Activated CD4-positive, CD25-positive, alpha-beta regulatory T cell treated with anti-CD3 and anti-CD28 coated beads, Interleukin-2, amount 50 U/mL, for 16 hours (primary cell): ENCODE measurements around the gene TMEM266.
"Not testable (repeated sequence)": the region's sequence is repeated elsewhere in the genome, so short reads cannot be mapped to it uniquely, and the experiment has no call there.

ENCODE experiments used
- DNase-seq: peaks from one replicate; pipeline ENCODE4 v3.0.0-alpha.2; 2020; ENCODE audit warnings: low read depth, low spot score

TMEM266 gene

DNA sequence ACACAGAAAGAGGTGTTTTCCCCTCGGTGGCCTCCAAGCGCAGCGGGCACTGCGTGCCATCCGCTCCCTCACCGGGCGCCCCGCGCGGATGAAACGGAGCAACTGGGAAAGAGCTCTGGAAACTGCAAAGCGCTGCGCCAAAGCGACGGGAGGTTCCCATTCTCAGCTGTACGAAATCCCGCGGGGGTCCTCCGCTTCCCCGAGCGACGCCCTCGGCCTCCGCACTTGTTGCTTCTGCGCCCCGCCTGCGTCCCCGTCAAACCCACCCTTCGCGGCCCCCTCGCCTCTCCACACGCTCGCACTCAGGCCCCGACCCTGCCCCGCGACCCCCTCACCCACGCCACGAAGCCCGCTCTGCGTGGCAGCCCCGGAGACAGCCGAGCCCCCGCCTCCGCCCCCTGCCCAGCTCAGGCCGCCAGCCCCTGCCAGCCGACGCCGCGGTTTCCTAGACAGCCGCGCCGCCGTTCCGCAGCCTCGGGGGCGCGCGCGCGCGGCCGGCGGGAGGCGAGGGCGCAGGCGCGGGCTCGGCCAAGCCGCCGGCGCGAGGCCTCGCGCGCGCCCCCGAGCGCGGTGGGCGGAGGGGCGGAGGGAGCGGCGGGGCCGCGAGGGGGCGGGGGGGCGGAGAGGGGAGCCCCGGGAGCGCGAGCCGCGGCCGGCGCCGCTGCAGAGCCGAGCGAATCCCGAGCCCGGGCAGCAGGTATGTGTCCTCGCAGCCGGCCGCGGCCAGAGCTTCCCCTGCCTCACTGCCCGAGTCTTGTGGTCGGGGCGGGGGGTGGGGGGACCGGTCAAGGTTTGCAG lies at the start of gene TMEM266:
TMEM266 (plus strand) TSS at position 666 of the 798 bp plus-strand sequence. CDS start 74,279 bp downstream, outside the sequence.
- DNase-seq, result no peak

DNA sequence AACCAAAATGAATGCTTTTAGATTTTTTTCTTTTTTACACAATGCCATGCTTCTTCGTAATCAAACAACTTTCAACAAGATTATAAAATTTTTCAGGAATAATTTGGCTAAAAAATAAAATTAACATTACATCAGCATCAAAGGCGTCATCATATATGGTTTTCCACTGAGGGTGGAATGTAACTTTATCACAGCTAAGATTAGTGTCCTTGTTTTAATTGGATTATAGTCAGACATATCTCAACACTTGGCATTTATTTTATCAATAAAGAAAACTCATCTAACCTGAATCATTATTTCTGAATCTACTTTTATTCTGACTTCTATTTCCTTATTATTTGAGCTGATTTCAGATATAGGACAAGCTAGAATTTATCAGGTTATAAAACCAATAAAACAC lies 49.2 kb upstream of the TMEM266 start:
- DNase-seq, result no peak

DNA sequence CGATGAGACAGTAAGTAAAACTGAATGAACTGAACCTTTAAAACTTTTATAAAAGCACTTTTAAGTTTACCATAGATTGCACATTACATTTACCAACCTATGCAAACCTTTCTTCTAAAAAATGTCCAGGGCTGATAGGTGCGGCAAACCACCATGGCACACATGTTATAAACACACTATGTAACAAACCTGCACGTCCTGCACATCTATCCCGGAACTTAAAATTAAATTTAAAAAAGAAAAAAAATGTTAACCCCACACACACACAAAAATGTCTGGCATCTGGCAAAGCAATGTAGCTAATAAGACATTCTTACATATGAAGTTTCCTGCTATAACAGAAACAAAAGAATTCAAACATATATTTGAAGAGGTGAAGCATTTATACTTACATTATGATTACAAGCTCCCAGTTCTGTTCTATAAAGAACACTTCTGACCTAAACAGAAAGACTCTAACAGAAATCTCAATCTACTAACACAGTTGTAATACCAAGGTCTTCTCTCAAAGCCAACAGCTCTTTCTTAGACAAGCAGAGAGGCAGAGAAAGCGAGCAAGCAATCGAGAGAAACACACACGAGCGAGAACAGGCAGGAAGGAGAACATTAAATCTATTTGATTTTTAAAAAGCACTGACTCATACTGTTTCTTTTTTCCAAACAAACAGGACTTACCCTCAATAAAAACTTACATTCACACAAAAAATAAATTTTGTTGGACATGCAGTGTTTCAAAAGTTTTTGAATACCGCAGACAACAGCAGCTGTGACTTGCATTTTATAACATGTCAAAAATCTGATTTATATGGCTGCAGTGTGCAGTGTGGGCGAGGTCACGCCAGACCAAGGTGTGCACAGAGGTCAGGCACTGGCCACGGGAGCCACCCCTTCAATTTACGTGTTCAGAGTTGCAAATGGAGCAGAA lies 47.9 kb upstream of the TMEM266 start, which contains the start of gene NRG4:
NRG4 (minus strand) TSS at position 798 of the 925 bp plus-strand sequence. CDS start 1,194 bp downstream, outside the sequence.
- no peak for DNase-seq

- not testable (repeated sequence) for DNase-seq
Observed at GRCh38 chr15:76013470-76013869, 46.3 kb upstream of the TMEM266 start.

GRCh38 chr15:76024021-76024768 lies 35.6 kb upstream of the TMEM266 start:
- no peak for DNase-seq

DNA sequence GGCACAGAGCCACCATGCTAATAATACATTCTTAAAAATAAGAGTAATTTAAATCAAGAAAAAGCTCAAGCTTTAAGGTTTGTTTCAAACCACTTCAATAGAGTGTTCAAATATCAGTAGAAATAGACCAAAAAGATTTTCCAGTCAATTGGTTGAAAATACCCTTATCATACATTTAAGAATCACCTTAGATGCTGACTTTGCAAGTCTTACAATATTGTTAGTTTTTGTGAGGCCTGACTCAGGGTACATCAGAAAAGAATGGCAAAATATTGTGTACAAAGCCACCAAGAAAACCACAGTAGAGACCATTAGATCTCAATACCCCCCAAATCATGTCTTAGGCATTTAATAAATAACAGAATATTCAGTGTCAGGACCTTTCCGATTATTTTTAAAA lies 27.7 kb upstream of the TMEM266 start:
- DNase-seq, result no peak

DNA sequence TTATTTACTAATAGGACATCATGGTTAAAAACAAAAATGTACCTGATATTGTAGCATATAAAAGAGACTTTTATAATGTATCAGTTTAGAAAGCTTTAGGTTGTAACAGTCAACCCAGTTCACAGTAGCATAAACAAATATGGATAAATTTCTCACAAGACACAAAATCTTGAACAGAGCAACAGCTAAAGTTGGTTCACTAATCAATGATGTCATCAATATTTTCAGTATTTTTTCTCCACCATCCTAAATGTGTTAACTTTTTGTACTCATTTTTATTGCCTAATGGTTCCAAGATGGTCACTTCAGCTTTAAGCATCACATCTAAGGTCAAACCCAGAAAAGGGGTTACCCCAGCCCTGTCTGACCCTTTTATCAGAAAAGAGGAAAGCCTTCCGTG lies 26.3 kb upstream of the TMEM266 start:
- DNase-seq, result no peak

GRCh38 chr15:76034111-76034510 lies 25.7 kb upstream of the TMEM266 start:
- DNase-seq, result no peak

GRCh38 chr15:76035593-76035992 lies 24.2 kb upstream of the TMEM266 start:
- DNase-seq, result no peak

GRCh38 chr15:76038512-76038911 lies 21.3 kb upstream of the TMEM266 start:
- no peak for DNase-seq

- not testable (repeated sequence) for DNase-seq
Observed at GRCh38 chr15:76054201-76054600, 5.6 kb upstream of the TMEM266 start.

- DNase-seq, result no peak
Observed at GRCh38 chr15:76056931-76057330, 2.9 kb upstream of the TMEM266 start.

DNA sequence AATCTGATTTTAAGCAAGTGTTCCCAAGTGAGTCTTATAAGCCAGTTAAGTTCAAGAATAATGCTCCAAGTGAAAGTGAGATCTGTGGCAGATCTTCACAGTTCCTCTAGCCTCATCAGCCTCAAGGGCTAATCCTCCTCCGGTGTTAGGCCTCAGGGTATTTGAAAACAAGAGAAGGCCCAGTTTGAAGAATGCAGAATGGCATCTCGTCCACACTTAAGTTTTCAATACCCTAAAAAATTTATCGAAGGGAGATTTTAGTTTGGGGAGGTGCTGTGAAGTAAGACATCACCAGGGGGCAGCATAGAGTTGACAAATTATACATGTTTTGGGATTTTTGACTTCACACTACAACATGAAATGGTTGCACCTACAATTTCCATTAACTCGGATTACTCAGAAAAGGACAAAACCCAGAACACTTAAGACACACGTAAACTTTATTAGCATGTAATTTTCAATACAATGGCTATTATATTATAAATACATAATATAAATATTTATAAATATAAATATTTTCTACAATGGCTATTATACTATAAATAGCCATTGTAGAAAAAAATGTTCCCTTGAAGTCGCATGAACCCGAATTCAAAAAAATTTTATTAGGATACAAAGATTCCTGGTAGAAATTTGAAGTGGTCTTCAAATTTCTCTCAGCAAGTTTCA lies 2.3 kb upstream of the TMEM266 start:
- no peak for DNase-seq

DNA sequence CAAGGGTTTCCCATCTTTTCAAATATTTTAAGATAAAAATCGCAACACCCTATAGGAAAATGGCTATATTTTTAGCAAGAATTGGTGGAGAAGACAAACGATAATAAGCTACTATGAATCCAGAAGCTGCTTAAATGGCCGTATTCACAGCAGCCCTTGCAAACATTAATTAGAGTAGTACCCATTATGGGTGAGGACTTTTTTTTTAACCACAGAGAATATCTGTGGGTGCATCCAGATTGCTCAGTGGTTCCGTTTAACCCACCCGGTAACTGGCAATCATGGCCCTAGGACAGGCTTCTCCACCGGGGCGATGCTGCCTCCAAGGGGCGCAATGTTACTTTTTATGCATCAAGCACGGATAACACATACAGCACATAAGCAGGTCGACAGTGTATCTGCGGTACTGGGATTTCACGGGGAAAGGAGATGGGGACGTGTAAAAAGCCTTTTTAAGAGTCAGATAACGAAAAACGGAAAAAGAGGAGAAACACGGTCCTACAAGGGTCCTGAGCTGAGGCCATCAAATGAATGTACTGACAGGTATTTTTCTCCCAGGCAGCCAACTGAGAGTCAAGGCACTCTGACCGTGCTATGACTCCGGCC lies 968 bp upstream of the TMEM266 start:
- DNase-seq, result no peak

DNA sequence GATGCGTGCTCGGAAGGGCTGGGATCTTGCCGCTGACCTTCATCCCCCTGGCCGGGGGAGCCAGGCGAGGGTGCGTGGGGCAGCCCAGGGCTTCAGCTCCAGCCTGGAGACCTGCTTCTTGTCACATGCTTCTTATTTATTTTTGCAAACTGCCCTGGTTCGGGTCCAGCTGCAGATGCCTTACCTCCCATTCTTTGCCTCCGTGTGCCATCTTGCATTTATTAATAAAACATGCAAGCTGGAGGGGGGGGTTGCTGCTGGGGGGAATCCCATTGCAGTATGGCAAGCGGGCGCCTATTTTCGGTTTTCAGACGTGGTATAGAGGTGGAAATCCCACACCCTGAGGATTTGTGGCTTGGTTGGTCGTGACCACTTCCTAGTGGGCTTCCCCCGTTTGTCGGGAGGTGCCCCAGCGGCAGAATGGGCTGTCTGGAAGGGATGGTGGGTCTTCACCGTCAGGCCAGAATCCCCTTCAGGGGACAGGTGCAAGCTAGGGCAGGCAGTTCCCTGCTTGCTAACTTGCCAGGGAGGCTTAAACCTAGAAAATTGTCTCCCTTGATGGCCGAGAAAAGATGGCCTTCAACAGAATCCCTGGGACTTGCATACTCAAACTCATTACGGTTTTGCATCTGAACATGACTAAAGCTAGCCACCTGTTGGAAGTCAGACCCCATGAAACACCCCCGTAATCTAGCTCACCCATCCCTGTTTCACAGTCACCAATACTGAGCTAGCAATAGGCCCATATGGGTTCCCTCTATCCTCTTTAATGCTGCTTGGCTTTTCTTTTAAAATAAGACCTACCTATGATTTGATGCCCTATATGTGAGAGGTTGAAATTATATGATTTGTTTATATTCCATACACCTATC lies 569 bp downstream of the TMEM266 start:
- no peak for DNase-seq

GRCh38 chr15:76061700-76062099 lies 1.9 kb downstream of the TMEM266 start:
- DNase-seq, result no peak

DNA sequence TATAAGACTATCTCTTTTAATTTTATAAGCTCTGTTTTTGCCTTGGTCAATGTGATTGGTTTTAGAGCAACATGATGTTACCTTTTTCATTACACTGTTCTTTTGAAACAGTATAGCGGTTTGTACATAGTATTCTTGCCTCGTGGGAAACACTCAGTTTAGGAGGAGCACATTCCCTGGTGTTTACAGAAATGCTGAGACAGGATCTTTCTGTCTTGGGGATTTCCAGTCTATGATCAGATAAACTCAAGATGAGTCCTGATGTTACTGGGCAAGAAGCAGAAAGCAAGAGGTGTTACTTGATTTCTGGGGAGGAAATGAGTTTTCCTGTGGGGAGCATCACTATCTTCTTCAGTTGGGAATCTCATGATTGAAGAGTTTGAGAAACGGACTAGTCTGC lies 2.5 kb downstream of the TMEM266 start:
- no peak for DNase-seq

DNA sequence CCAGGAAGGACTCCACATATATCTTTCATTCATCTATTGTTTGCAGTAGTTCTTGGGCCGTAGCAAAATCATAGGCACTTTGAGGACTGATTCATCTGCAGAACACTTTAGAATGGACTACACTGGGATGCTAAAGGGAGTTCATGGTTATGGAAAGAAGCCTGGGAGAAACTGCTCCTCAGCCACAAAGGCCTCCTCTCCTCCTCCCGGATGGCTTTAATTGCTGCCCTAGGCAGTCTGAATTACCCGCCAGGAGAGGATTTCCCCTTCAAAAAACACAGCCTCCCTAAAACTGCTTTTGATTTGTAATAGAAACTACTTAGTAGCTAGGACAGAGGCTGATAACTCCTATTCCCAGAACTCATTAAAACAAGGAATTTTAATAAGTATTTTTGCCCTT lies 4.6 kb downstream of the TMEM266 start:
- DNase-seq, result no peak

DNA sequence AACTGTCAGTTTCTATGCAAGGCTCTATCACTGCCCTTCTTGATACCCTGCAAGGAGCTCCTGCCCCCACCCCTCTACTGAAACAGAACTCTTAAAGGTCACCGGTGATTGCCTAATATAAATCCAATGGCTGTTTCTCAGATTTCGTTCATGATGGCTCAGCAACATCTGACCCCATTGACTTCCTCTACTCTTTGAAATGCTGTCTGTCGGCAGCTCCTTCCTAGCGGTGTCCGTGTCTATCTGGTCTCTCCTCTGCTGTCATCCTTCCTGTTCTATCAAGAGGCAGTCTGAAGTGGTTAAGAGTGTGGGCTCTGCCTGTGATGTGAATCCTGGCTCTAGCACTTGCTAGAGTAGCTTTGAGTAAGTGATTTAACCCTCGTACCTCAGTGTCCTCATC lies 5.5 kb downstream of the TMEM266 start:
- no peak for DNase-seq

DNA sequence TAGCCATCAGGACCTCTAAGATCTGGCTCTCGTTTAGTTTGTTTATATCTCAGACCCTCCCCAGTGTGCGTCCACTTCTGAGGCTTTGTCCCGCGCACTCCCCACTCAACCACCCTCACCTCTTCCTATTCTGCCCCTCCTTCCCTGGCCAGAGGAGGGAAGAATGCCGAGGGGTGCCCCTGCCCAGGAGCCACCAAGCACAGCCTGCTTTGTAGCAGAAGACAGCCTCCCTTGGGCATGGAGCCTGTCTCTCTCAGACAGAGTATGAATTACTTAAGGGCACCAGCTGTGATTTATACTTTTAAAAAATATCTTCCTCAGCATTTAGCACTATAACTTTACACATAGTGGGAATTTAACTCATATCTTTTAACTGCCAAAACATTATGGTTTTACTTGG lies 6.0 kb downstream of the TMEM266 start:
- DNase-seq, result no peak
